GM19238 (cell line): ENCODE results near the gene AK5.

ENCODE experiments used
- DNase-seq: peaks from one replicate; pipeline ENCODE4 v3.0.0; 2011; ENCODE audit warnings: low spot score; ENCODE audit not compliant: insufficient read length

The AK5 gene

DNA sequence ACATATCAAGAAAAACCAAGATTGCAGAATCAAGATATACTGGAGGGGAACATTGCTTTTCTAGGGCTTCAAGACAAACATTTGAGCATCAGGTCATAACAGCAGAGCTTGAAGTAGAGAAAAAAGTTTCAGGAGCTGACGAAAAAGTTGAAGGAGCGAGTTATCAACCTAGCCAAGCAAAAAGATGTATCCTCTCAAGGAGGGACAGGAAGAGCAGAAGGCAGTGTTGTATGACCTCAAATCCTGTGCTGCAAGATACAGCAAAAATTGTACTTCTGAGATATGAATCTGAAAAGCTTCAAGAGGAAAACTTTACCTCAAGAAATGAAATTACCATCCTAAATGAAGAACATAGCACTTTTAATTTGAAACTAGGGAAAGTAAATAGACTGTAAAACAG is 153.1 kb downstream of the AK5 start:
- DNase-seq, result no peak

DNA sequence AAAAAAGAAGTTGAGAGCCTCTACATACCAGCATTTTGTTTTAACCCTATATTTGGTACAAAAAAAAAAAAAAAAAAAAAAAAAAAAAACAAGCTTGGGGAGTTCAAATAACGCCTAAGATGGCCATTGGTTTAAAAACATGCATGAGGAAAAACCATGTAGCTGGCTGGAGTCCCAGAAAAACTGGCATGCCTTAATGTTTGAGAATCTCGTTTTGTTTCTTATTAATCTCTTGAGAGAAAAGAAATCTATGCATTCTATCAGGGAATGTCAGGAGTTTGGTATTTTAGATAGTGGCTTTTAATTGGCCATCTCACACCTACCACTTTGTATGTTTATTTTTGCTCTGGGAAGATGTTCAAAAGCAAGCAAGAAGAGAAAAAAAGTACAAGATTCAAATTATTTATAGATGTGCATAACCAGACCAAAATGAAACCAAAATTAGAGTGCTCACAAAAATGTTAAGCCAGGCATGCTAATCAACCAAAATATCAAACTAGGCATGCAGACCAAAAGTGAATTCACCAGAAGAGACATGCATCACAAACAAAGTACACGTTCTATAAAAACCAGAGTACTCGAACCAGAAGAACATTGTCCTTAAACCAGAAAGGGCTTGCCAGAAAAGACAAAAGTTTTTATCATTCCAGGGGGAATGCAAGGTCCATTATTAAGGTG is 156.6 kb downstream of the AK5 start:
- no peak for DNase-seq

DNA sequence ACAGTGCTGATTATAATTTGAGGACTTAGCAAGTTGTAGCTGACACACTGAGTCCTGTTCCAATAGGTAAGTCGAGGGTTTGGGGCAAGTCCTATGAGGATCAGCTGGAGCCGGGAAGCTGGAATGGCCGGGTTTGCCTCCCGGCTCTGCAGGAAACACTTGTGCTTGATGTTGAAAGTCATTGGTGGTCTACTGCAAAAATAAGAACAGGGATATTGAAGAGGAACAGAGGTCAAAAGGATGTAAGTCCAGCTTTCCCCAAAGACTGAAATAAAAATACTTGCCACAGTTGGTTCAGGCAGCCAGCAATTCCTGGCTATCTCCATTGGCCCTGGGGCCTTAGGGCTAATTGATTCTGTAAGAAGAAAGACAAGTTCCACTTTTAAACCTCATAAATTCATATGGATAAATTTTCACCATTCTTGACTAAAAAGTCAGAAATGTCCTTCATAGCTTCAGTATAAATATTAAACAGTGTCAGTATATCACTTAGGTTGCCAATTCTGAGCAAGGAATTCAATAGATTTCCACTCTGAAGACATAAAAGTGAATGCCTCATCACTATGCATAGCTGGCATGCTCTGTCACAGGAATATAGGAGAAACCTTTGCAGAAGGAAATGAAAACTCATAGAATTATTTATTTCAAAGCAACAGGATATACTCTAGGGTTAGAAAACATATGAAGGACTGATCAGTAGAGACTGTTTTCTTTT is 165.2 kb downstream of the AK5 start:
- no peak for DNase-seq

DNA sequence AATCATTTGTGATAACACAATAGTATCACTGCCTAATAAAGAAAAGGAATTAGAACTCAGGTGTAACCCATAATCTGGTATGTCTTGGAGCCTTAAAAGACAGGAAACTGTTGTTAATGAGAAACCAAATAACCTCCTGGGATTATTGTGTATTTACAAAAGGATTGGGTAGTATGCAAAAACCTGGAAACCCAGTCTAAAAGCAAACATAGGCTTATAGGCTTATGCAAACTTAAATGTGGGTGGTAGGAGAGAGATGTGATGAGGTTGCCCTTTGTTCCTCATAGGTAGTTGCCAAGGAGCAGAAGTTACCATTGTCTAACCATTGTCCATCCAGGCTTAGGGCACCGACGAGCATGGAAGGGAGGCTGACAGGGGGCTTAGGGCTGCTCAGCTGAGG is 165.8 kb downstream of the AK5 start:
- DNase-seq, result no peak

DNA sequence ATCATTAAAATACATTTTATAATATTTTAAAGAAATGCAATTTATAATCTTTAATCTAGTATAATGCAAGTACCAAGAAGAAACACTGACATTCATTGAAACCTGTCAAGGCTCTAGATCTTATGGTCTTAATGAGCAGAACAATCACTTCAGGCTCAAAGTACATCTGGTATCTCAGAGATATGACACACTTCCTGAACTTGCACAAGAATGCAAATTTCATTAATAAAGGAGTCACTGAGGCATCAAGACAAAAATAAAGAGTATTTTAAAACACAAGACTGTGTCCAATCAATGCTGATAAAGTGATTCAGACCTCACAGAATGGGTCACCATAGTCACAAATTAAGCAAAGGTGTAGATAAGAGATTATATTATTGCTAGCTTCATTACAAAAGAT is 178.1 kb downstream of the AK5 start:
- DNase-seq, result no peak

DNA sequence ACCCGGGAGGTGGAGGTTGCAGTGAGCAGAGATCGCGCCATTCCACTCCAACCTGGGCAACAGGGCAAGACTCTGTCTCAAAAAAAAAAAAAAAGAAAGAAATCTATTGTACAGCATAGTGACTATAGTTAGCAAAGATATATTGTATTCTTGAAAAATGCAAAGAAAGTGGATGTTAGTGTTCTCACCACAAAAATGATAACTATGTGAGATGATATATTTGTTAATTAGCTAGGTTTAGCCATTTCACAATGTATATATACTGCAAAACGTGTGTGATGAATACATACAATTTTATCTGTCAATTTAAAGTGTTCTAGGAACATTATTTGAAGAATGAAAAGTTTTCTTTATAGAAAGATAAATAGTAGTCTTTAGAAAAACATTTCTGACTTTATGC is 179.9 kb downstream of the AK5 start:
- no peak for DNase-seq

DNA sequence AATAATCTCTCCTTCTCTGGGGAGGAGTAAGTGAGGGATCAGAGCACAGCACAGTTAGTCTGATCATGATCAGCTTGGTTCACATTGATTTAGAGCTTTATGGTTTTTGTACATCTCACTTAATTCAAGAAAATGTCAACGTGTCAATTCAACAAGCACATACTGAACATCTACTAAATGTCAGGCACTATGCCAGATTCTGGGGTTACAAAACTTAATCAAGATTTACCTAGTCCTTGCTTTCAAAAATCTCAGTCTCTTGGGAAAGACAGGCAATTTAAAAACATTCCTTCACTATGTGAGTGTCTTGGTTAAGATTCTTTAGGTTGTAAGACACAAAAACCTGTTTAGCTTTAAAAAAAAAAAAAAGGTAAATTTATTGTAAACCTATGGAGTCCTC is 181.4 kb downstream of the AK5 start:
- no peak for DNase-seq

DNA sequence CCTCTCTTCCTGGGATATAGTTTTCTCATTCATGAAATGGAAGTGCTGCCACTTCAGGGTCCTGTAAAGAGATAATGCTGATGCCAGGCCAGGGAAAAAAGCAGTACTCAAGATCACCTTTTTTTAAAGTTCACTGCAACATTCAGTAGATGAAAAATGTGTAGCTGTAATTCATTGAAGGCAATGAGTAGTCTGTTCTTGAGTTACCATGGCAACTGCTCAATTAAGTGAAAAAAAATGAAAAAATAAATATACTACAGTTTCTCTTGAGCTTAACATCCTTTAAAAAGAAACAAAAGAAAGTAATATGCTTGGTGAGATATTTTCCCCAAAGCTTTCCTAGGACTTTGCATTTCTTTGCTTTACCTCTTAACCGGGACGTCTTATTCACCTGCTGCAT is 183.3 kb downstream of the AK5 start:
- DNase-seq, result no peak

DNA sequence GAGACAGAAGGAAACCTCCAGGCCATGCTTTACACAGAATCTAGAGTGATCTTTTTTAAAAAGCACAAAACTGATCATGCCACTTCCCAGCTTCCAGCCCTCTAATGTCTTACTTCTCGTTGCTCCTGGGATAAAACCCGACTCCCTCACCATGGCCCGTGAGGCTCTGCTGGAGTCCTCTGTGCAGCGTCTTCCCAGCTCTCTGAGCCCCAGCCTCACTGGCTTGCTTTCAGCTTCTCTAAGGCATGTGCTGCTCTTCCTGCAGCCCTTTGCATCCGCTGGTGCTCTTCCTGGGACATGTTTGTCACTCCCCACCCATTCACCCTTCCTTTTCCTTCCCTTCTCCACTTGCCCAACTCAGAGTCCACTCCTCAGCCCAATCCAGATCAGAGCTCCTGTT is 184.1 kb downstream of the AK5 start:
- DNase-seq, result no peak

DNA sequence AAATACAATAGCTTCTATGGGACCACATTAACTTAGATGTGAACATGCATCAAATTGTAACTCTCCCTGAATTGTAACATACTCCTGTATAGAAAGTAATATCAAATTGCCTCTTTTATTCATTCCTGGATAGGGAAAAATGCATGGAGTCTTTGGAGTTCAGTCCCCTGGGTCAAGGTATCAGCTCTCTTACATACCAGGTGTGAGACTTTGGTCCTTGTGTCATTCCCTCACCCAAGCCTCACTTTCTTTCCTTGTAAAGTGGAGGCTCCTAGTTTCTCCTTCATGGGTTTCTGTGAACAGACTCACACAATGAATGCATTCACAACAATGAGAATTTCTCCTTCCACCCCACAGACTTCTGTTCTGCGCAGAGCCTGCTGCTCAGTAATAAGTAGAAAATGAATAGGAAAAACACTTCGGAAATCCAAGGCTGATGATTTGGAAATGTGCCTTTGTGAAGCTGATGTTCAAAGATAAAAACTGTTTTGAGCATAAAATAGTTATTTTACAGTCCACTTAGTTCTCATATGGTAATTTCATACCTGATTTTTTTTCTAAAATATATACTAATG is 185.3 kb downstream of the AK5 start:
- no peak for DNase-seq

DNA sequence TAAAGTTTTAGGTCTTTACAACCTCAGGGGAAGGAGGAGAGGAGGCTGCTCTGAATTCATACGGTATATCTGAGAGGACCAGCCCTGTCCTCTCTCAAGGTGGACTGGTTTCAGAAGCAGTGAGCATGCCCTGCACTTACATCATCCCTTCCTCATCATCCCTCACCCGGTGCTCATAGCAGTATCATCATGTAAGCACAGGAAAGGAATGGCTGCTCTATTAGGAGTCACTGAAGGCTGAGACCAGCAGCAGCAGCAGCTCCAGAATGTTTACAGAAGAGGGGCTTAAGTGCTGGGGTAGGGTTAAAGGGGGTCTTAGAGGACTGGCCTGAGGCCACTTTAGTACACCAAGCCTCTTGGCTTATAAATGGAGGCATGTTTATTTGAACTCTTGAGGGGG is 185.9 kb downstream of the AK5 start:
- DNase-seq, result no peak

DNA sequence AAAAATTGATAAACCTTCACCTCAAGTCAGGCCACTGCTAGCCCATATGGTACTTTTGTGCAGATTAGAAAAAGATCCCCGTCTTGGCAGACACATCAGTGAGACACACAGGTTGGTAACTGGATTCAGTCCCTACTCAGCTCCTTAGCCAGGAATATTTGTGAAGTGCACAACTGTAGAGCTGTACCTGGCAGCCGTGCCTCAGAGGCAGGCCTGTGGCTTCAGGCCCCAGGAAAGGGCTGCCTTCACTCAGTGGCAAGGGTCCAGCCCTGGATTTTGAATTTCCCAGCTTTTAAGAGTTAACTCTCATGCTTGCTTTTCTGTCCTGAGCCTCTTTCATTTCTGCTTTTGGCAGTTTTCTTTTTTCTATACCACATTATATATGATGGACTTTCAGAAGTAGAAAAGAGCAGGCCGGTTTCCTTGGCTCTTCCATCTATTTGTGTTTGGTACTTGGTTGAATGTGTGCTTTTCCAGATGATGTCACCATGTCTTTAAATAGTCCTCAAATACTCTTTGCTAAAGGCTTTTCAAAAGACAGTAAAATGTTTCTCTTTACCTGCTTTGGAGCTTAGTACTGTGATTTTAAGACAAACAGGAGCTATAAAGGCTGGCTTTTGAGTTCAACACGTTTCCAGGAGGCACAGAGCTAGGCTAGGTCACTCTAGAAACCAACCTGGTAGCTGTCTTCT is 186.6 kb downstream of the AK5 start:
- DNase-seq, result no peak

DNA sequence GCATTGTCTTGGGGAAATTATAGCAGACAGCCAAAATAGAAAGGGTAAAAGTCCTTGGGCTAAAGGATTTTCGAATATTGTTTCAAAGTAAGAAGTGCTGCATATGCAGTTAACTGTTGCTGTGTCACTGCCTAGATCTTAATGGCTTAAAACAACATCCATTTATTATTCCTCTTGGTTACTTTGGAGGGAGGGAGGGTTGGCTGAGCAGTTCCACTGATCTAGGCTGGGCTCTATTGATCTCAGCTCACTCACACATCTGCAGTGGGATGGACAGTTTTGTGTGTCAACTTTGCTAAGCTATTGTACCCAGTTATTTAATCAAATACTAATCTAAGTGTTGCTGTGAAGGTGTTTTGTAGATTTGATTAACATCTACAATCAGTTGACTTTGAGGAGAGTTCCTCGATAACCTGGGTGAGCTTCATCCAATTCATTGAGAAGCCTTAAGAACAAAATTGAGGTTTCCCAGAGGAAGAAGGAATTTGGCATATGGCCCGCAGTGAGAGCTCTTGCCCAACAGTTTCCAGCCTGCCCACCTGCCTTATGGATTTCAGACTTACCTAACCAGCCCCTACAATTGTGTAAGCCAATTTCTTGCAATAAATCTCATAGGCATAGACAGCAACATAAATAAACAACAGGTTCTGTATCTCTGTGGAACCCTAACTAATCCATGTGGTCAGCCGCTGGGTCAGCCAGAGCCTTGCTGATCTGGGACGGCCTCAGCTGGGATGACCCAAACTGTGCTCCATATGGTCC is 187.3 kb downstream of the AK5 start:
- DNase-seq, result no peak

DNA sequence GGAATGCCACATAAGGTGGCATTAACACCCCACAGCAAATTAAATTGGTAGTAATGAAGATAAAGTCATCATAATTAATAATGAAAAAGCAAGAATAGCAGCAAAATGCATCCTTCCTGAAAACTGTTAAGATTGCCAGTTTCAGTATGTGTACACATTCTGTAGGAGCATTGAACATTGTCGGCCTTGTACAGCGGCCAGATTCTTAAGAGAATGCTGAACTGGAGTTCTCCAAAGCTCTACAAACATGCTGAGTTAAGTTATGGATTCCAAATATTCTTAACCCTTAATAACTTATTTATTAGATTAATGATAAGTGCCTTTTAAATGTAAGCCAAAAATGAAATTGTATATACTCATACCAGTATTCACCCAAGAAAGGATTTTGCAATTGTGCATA is 189.9 kb downstream of the AK5 start:
- DNase-seq, result no peak

DNA sequence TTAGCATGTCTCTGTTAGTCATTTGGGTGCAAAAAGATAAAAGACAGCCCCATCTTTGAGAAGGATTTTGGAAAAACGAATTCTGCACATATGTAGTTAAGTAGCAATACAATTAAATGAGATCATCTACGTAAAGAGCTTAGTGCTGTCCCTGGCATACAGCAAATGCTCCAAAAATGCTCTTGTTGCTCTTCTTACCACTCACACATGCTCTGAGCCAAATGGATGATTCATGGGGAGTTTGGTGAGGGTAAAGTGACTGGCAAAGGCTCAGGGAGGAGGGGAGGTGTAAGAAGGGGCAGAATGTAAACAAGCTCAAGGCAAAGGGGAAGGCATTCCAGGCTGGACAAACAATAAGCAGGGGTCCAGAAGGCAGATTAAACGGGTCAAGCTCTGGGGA is 191.9 kb downstream of the AK5 start:
- DNase-seq, result no peak

DNA sequence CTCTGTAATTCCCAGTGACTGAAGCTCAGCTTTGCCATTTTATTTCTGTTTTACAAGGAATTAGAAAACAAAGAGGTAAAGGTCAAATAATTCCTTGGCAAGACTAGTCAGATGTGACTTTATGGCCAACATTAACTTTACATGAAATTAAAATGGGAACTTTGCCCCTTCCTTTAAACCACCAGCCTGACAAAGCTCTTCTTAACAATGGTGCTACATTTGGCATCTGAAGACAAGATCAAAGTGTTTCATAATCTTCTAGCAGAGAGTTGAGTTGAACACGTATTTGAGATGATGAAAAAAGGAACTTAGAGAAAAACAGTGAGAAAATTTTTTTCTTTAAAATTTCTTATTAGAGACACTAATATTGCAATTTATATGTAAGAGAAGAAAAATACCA is 193.8 kb downstream of the AK5 start:
- no peak for DNase-seq

DNA sequence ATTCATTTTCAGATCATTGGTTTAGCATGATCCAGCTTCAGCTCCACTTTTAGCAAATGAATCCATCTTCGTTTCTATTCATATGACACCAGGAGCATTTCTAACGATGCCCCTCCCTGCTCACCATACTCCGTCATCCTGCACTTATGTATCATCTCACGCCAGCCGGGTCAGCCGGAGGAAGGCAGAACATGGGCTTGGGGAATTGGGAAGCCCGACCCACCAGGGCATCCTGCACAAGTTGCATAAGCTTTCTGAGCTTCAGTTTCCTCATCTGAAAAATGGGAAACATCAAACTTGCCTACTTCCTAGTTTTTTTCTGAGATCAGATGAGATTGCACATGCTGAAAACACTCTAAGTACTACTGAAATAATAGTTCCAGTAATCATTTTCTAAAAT is 194.7 kb downstream of the AK5 start:
- no peak for DNase-seq

DNA sequence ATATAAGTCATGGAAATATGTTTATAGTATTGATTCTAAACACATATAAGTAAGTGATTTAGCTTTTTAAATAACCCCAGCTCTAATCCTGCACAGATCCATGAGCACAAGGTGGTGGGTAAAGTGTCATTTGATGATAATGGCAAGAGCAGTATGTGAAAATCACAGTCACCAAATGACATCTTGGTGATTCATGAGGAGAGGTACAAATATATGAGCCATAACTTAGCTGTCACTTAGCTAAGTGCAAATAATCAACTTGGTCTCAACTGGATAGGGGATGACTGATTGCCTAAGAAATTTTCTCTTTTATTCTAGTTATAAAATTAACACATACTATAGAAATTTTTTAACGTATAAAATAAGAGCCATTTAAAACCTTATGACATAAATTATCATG is 202.5 kb downstream of the AK5 start:
- DNase-seq, result no peak

DNA sequence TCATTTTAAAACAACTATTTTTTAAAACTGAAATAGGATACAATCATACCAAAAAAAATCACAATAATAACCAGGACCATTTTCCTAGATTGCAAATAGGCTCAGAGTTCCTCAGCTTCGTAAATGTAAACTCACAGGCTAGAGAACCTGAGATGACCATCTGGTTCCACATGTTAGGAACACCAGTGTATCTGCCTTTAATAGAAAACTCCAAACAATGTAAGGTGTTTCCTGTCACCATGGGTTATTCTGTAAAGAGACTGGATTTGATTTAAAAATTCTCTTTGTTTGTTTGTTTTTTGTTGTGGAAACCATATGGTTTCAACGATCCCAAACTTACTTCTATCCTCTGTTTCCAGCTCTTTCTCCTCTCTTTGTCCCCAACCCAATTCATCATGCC is 203.1 kb downstream of the AK5 start:
- no peak for DNase-seq

DNA sequence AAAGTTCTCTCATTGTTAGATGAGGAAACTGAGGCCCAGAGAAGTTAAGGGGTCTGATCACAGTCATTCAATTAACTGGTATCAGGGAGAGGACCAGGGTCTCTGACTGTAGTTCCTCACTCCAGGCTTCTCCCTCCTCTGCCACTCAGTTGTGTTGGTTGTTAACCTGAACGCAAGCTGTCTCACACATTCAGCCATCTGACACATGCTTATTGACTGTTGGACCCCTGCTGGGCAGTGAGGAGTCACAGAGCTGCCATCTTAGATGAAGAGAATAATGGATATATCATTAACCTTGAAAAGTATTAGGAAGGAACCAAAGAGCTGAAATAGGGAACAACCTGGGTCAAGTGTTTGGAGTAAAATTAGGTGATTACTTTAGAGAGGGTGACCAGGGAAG is 205.8 kb downstream of the AK5 start:
- no peak for DNase-seq

DNA sequence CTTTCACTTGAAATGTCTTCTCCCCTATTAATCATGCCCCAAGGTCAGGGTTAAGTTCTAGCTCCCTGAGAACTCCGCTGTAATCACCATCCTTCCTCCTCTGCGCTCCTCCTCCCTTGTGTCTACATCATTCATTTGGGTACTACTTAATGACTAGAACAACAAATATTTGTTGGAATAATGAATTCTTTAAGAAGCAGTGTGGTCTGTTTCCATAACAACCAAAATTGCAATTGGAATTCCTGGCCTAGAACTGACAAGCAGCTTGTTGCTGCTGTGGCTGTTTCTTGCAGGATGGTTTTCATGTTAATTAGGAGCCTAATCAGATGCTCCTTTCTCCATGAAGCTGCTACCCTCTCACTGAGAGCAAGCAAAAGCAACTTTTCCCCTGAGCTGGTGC is 208.1 kb downstream of the AK5 start:
- no peak for DNase-seq

DNA sequence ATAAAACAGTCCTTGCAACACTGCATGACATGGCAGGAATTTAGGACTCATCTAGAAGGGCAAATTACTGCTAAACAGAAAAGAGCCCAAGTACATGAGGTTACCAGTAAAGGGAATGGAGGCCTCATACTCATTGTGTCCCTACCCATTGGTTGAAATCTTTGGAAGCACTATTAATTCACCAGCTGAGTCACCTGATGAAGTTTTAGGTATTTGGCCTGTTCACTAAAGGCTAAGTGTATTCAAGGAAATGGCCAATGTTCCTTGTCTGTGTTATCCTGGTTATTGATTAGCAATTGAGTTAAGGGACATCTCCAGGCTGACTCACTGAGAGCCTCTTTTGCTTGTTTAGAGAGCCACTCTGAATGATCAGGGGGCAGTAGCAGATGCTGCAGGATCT is 212.2 kb downstream of the AK5 start:
- DNase-seq, result no peak
